Prostate gland (tissue), 2 donors: ENCODE data around the gene CD3E.

Source experiments
- CTCF ChIP-seq, 4 experiments: fragments of 200-600 bp in 2 of 4; fragments of 450-650 bp in 2 of 4; sonication (generic) in 2 of 4; IDR thresholded peaks; 1 replicate in 3 of 4; 2 replicates in 1 of 4; pipeline ENCODE4 v1.5.1; 2016 to 2019; ENCODE audit warnings: antibody characterized with exemption in 4 of 4, mild to moderate bottlenecking in 2 of 4, moderate library complexity in 2 of 4
- POLR2A ChIP-seq: fragments of 450-650 bp; IDR thresholded peaks from one replicate; pipeline ENCODE4 v1.6.1; 2016; ENCODE audit warnings: antibody characterized with exemption, mild to moderate bottlenecking
- POLR2AphosphoS5 ChIP-seq: sonication (generic); formaldehyde crosslinking; IDR thresholded peaks from one replicate; pipeline ENCODE4 v1.6.1; 2017; ENCODE audit warnings: antibody characterized with exemption

GRCh38 chr11:118283756-118284350 lies 20.7 kb upstream of the CD3E start:
- TF ChIP-seq CTCF (IDR thresholded peaks at IDR 0.05) (no peak), POLR2A (no peak), POLR2AphosphoS5 (no peak)
